GM21723 (cell line): Measurements from ENCODE around the gene NEDD4L.
A peak's percentile ranks its signal among the peaks of the same experiment; 100 is the strongest.
"Not testable (repeated sequence)": the region's sequence is repeated elsewhere in the genome, so short reads cannot be mapped to it uniquely, and the experiment has no call there.

Source experiments
- ATAC-seq: cut with Tn5 transposase; IDR thresholded peaks from one replicate; pipeline ENCODE4 v1.9.1; 2021; ENCODE audit warnings: mild to moderate bottlenecking, moderate library complexity; ENCODE audit not compliant: unreplicated experiment

Gene NEDD4L

GRCh38 chr18:58362027-58362575, 318.1 kb downstream of the NEDD4L start:
- no peak for ATAC-seq

GRCh38 chr18:58362829-58363271, 318.8 kb downstream of the NEDD4L start:
- ATAC-seq, result no peak

GRCh38 chr18:58363767-58364540, 319.9 kb downstream of the NEDD4L start:
- ATAC-seq, result no peak

DNA sequence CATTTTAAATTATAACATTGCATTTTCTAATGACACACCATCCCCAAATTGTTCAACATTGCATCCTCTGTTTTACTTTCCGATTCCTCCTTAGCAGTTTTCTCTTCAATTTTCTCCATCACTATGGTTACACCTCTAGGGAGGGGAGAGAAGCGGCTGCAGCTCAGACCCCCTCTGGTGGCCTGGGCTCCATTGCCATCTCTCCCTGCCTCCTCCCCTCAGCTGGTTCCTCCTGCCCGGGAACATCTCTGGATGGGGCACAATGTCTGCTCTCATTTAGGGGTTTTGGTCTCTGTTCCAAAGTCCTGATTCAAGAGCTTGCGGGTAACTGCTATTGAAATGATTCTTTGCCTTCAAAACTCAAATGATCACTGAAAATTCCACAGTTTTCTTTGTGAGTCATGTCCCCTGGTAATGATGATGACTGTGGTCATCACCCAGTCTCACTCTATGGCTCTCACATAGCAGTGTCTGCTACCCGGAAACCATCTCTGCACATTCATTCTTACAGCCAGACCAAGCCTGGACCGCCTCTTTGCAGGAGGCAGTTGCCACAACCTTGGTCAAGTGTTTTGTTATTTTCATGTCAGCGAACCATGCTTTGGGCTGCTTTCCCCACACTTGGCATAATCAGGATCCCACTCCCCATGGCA, 321.0 kb downstream of the NEDD4L start:
- ATAC-seq, result no peak

DNA sequence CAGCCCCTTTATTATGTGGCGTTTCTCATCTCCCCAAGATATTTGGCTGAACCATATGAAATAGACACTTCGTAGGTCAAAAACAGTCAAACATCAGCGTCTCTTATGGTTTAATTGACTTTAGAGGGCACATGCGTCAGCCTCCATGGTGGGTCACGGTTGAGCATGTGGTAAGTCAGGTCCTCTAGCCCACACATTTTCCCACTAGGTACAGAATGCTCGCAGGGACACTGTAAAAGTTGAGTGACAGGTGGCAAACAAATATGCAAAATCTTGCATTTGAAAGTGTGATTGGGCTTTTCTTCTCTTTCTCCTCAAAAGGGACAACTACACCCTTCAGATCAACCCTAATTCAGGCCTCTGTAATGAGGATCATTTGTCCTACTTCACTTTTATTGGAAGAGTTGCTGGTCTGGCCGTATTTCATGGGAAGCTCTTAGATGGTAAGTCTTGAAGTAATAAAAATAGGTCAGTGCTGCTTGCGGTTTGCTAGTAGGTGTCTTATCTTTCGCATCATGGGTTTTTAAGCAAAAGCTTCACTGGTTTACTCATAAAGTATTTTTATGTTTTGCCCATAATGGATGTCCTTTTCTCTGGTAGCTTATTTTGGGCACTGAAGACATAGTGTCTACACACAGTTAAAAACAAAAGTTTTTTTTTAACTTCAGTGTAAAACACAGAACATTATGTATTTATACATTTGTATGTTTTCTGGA, 323.6 kb downstream of the NEDD4L start:
- peak; percentile 59 for ATAC-seq

DNA sequence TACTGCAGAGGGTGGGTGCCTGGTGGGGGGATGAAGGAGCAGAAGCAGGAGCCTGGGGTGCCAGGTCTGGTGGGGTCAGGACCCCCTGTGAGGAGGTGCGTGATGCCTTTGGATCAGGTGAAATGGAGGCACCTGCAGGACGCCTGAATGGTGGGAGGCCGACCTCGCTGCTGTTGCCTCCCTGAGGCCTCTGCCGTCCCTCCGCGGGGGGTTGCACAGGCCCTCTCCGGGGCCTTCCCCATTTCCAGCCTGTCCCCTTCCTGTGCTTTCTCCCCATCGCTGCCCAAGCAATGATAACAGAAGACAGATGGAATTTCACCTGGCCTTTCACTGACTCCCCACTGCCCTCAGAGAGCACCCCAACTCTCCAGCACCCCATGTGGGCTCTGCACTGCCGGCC, 325.6 kb downstream of the NEDD4L start:
- no peak for ATAC-seq

GRCh38 chr18:58370038-58370580, 326.1 kb downstream of the NEDD4L start:
- ATAC-seq, result no peak

DNA sequence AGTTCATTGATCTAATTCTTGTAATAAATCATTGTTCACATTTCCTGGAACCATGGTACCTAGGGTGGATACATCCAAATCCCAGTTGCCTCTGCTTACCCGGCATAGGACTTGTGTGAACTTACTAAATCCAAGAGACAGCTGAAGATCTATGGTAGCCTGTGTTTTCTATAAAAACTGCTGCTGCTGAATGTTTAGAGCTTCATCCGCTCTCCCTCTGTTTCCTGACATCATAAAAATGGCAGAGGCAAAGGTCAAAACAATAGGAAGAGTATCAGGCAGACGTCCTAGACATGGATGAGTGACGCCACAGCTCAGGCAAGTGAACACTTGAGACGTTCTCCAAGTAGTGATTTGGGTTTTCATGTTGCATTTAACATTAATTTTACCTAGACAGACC, 326.6 kb downstream of the NEDD4L start:
- no peak for ATAC-seq

DNA sequence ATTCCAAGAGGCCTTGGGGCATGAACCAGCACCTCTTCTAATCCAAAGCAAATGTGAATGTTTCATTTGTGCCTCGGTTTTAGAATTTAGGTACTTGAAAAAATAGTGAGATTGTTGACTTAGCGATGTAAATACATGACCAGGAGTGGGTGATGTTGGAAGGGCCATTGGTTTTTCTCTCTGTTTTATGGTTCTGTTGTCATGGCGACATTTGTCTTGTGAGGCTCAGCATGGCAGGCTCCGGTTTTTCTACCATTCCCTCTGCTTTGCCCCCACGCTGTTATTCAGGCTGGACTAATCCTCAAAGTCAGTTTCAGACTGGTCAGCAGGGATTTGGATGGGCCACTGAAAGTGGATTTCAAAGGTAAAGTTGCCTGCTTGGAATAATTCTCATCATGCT, 329.5 kb downstream of the NEDD4L start:
- no peak for ATAC-seq

DNA sequence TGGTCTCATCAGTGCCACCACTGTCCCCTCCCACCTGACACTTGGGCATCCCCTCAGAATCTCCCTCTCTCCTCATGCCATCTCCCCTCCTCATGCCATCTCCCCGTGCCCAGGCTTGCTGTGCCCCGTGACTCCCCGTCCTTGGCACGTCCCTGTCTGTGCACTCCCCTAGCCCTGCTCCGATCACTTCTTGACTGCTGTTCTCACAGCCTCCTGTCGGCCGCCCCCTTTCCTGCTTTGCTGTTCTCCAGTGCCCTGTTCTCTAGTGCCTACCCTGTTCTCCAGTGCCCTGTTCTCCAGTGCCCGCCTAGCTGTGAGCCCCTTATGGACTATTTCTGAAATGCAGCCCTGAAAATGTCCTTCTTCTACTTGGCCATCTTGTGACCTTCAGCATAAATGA, 331.0 kb downstream of the NEDD4L start:
- no peak for ATAC-seq

- ATAC-seq, result no peak
Measured at GRCh38 chr18:58378411-58379379, 334.7 kb downstream of the NEDD4L start.

DNA sequence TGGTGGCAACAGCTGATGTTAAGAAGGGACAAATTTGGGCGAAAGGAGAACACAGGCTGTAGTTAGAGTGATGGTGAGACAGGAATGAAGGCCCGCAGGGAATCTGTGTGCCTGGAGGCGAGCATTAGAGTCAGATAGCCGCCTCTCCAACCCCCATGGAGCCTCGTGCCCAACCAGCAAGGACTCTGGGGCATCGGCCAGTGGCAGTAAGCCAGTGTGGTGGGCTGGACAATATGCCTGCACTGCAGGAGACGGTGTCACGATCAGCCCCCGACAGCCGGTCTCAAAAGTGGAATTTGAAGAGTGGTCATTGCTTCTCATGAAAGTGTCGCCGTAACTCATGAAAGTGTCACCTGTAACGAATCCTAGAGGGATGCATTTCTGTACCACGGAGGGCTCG, 335.4 kb downstream of the NEDD4L start:
- ATAC-seq, result no peak

DNA sequence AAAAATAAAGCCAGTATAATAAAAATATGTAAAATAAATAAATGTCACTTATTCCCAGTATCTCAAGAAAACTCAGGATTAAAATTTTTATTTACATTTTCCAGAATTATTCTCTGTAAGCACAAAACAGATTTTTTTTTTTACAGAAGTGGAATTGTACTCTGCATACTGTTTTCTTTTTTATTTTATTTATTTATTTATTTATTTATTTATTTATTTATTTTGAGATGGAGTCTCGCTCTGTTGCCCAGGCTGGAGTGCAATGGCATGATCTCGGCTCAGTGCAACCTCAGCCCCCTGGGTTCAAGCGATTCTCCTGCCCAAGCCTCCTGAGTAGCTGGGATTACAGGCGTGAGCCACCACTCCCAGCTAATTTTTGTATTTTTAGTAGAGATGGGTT, 336.1 kb downstream of the NEDD4L start:
- ATAC-seq, result not testable (repeated sequence)

DNA sequence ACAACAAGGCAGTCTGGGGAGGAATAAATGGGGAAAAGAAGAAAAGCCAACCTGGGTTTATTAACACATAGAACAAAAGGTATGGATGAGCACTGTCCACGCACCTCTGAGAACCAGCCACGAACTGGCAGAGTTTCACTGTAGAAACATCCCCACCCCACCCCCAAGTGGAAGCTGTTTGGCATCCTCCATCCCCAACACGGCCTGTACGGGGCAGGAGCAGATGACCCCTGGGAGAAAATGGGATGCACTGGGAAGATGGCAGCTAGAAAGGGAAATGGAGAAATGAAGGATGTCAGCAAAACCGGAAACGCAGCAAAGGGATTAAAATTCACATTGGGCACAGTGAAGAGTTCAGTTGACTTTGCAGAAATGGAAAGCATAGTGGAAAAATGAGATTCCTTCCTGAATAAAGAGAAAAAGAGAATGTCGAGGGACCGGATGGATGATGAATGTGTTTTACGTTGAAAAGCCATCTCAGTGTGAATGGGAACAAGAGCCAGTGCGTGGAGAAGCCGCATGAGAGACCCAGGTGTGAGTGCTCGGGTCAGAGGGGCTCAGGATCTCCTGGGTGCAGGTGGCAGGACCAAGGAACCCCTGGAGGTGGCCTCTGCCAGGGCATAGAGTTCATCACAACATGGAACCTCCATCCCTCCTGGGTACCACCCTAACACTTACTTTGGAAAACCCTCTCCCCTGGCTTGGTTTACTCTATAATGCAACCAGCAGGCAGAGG, 337.8 kb downstream of the NEDD4L start:
- ATAC-seq, result no peak

- ATAC-seq, result no peak
Measured at GRCh38 chr18:58382446-58382845, 338.4 kb downstream of the NEDD4L start.

GRCh38 chr18:58385472-58385871, 341.4 kb downstream of the NEDD4L start:
- no peak for ATAC-seq

DNA sequence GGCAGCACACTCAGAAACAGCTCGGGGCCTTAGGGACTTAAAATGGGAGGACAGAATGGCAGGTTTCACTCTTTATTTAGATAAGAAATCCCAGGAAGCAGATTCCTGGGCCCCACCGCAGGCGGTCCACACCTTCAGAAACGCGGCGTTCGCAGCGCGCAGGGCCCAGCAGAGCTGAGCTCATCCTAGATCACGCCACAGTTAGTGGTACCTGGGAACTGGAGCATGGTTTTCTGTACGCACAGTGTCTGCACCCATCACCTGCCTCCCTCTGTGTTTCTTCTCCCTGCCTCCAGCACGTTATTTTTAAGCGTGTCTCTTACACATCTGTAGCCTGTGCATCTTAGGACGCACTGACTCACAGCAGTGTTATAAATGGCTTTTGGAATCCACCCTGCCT, 342.8 kb downstream of the NEDD4L start:
- ATAC-seq, result no peak

DNA sequence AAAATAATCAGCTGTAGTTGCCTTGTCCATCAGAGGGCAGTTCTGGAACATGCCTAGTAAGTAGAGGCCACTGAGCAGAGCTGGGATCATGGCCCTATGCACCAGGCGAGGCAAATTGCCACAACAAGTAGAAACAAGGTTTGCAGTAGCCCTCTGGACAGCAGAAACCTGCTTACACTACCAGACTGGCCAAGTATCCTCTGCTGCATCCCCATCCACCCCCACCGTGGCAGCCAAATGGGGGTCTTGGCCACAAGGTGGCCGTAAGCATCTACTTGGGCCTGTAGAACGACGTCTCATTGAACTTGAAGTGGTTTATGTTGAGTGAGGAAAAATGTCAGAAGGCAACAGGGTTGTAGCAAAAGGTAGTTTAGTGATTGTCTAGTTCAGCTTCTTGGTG, 343.7 kb downstream of the NEDD4L start:
- no peak for ATAC-seq

DNA sequence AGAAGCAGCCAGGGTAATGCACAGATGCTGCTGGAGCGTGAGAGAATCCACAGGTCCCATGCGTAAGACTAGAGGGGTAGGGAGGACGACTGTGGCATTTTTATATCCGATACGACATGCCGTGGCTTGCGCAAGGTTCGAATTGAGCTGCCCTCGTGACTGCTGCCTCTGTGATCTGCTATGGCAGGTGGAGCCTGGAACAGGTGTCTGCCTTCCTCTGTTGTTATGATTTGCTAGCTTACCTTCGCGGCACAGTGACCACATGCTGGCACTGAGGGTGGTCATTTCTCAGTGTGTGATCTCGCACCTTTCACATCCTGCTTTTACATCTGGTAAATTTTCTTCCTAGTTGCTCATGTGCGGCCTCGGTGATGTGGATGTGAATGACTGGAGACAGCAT, 344.7 kb downstream of the NEDD4L start:
- ATAC-seq, result no peak
